HG03469 (cell line): Measurements from ENCODE around the gene POU2F1.

Experiments
- ATAC-seq: cut with Tn5 transposase; IDR thresholded peaks from one replicate; pipeline ENCODE4 v1.9.1; 2021; ENCODE audit warnings: mild to moderate bottlenecking, moderate library complexity, moderate number of reproducible peaks; ENCODE audit not compliant: unreplicated experiment

POU2F1 gene

GRCh38 chr1:167359295-167359694, 138.6 kb downstream of the POU2F1 start:
- ATAC-seq = no peak

- no peak for ATAC-seq
These were observed 139.4 kb downstream of the POU2F1 start for GRCh38 chr1:167360120-167360519.

- no peak for ATAC-seq
These were observed 142.0 kb downstream of the POU2F1 start for GRCh38 chr1:167362638-167363037.

GRCh38 chr1:167364826-167365225, 144.1 kb downstream of the POU2F1 start:
- no peak for ATAC-seq

GRCh38 chr1:167365360-167365759, 144.7 kb downstream of the POU2F1 start:
- no peak for ATAC-seq

- no peak for ATAC-seq
These were observed 147.0 kb downstream of the POU2F1 start for GRCh38 chr1:167367705-167368104.

GRCh38 chr1:167369175-167369574, 148.5 kb downstream of the POU2F1 start:
- no peak for ATAC-seq

GRCh38 chr1:167369933-167370332, 149.2 kb downstream of the POU2F1 start:
- ATAC-seq = no peak

- no peak for ATAC-seq
These were observed 150.3 kb downstream of the POU2F1 start for GRCh38 chr1:167371030-167371429.

GRCh38 chr1:167373398-167373797, 152.7 kb downstream of the POU2F1 start:
- ATAC-seq = no peak

GRCh38 chr1:167373986-167374385, 153.3 kb downstream of the POU2F1 start:
- no peak for ATAC-seq

GRCh38 chr1:167375949-167376348, 155.3 kb downstream of the POU2F1 start:
- ATAC-seq = no peak

GRCh38 chr1:167387251-167387910, 166.7 kb downstream of the POU2F1 start:
- no peak for ATAC-seq

GRCh38 chr1:167388976-167389375, 168.3 kb downstream of the POU2F1 start:
- ATAC-seq = no peak

GRCh38 chr1:167392200-167392696, 171.6 kb downstream of the POU2F1 start:
- ATAC-seq = no peak

GRCh38 chr1:167400359-167400953, 179.8 kb downstream of the POU2F1 start:
- ATAC-seq = no peak

GRCh38 chr1:167401260-167401873, 180.7 kb downstream of the POU2F1 start:
- no peak for ATAC-seq

GRCh38 chr1:167404161-167404888, 183.6 kb downstream of the POU2F1 start:
- no peak for ATAC-seq

- no peak for ATAC-seq
These were observed 184.2 kb downstream of the POU2F1 start for GRCh38 chr1:167404908-167405307.

GRCh38 chr1:167408355-167408754, 187.7 kb downstream of the POU2F1 start:
- ATAC-seq = no peak

GRCh38 chr1:167409183-167409582, 188.5 kb downstream of the POU2F1 start:
- no peak for ATAC-seq
